Small intestine (tissue), 7 donors: ENCODE results near the gene FXYD3. TPM values are rescaled to one million over a fixed set of nuclear protein-coding genes. Genes with fewer than 3 reads are reported as not detected.

Source experiments
- DNase-seq, 2 donors: peaks; one replicate each; pipeline versions ENCODE4 v3.0.0 to v3.0.0-alpha.2; 2013
- FAIRE-seq: peaks from 2 replicates; lab custom pipeline; 2012; peaks lifted over from hg19 to GRCh38; lab: Jason Lieb, UNC
- H3K27ac ChIP-seq, 3 donors: one replicate each; pipeline ENCODE4 v1.5.1; 2013; ENCODE audit warnings: low read length in 2 of 3, mild to moderate bottlenecking in 2 of 3, control low read depth in 1 of 3, inconsistent platforms in 1 of 3, low read depth in 1 of 3, moderate library complexity in 1 of 3
- H3K27me3 ChIP-seq, 3 donors: one replicate each; pipeline ENCODE4 v1.6.1; 2013; ENCODE audit warnings: low read length in 3 of 3, inconsistent platforms in 1 of 3; ENCODE audit not compliant: control insufficient read depth in 3 of 3, insufficient read depth in 3 of 3
- H3K36me3 ChIP-seq, 3 donors: one replicate each; pipeline ENCODE4 v1.6.1; 2013; ENCODE audit warnings: low read length in 3 of 3, inconsistent platforms in 1 of 3, low read depth in 1 of 3, mild to moderate bottlenecking in 1 of 3, moderate library complexity in 1 of 3; ENCODE audit not compliant: control insufficient read depth in 3 of 3, insufficient read depth in 2 of 3
- H3K4me1 ChIP-seq, 3 donors: one replicate each; pipeline ENCODE4 v1.6.1; 2013; ENCODE audit warnings: low read length in 2 of 3, inconsistent platforms in 1 of 3, low read depth in 1 of 3, mild to moderate bottlenecking in 1 of 3, moderate library complexity in 1 of 3; ENCODE audit not compliant: control insufficient read depth in 3 of 3, insufficient read depth in 2 of 3
- H3K4me3 ChIP-seq, 3 donors: one replicate each; pipeline ENCODE4 v1.5.1; 2013; ENCODE audit warnings: low read length in 3 of 3, control low read depth in 1 of 3, inconsistent platforms in 1 of 3, low read depth in 1 of 3, mild to moderate bottlenecking in 1 of 3, moderate library complexity in 1 of 3
- H3K9me3 ChIP-seq, 2 donors: one replicate each; pipeline ENCODE4 v1.6.1; 2013; ENCODE audit warnings: low read depth in 1 of 2, low read length in 1 of 2; ENCODE audit not compliant: control insufficient read depth in 2 of 2, insufficient read depth in 1 of 2
- WGBS, 3 donors: extraction: QIAGEN DNeasy Blood & Tissue Kit; methylation state at CpG; one replicate each; pipeline ENCODE4 v1.1.7; 2013; 5-methylcytosine and 5-hydroxymethylcytosine counted together
- polyA plus RNA-seq, 4 donors: library from polyadenylated mRNA; stranded (reverse) in 3 of 4; unstranded in 1 of 4; fragments of 200-250 nt in 3 of 4; fragments of 120-200 nt in 1 of 4; gene quantifications; one replicate each; pipeline versions ENCODE4 v1.2.1 to v1.2.3, GENCODE V29; 2013
- donor health status: healthy with polysubstance abuse.
- donor health status: control.
- donor health status: control.
- donor health status: Bipolar disorder and iron deficiency.
- donor health status: healthy.

The FXYD3 gene
- polyA plus RNA-seq, 4 donors, result 72.7 to 803 (median 118) TPM

DNA sequence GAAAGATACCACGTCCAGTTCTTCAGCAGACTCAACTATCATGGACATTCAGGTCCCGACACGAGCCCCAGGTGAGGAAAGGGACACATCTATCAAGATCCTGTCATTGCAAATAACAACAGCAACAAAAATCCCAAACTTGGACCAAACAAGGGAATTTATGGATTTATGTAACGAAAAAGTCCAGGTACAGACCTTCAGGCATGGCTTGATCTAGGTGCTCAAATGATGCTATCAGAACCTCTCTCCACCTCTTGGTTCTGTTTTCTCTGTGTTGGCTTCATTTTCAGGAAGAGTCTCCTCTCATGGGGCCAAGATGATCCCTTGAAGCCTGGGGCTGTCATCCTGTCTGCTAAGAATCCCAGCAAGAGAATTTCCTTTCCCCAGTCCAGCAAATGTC is 41.8 kb downstream of the FXYD3 start:
- 88 to 94% (median 90%) methylated on average over 4 of the region's 4 CpGs for WGBS, 3 donors
- FAIRE-seq (no peak), DNase-seq (no peak)
- H3K9me3 ChIP-seq, result peaks cover 0 to 3% of the 10 kb centered on the region in 2 donors
- peaks cover 0 to 10% (median 7%) of the 10 kb centered on the region in 3 donors for H3K4me1 ChIP-seq
- no peak overlapping the region for H3K4me3 ChIP-seq
- H3K27ac ChIP-seq, result no peak overlapping the region
- H3K36me3 ChIP-seq, result peaks cover 0 to 11% (median 2%) of the 10 kb centered on the region in 3 donors
- H3K27me3 ChIP-seq, result peaks cover 0 to 18% (median 0%) of the 10 kb centered on the region in 3 donors

DNA sequence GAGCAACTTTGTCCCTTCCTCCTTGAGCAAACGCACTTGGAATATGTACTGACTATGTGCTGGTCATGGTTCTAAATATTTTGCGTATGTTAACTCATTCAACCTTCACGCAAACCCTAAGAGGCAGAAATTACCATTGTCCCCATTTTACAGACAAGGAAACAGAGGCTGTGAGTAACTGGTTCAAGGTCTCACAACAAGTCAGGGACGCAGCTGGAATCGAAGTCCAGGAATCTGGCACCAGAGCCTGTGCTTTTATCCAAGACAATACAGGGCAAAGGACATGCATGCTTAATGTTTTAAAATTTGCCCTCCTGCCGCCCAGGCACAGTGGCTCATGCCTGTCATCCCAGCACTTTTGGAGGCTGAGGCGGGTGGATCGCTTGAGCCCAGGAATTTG is 44.0 kb downstream of the FXYD3 start:
- Histone ChIP-seq H3K4me1 (no peaks in the 10 kb centered on the region), H3K27ac (no peak overlapping the region), H3K9me3 (peaks cover 0 to 17% of the 10 kb centered on the region in 2 donors), H3K36me3 (peaks cover 0 to 20% (median 2%) of the 10 kb centered on the region in 3 donors), H3K27me3 (peaks cover 0 to 4% (median 0%) of the 10 kb centered on the region in 3 donors), H3K4me3 (no peak overlapping the region)
- FAIRE-seq, result no peak
- WGBS, 3 donors, result 52 to 79% (median 64%) methylated on average over 8 of the region's 8 CpGs
- DNase-seq, result no peak

DNA sequence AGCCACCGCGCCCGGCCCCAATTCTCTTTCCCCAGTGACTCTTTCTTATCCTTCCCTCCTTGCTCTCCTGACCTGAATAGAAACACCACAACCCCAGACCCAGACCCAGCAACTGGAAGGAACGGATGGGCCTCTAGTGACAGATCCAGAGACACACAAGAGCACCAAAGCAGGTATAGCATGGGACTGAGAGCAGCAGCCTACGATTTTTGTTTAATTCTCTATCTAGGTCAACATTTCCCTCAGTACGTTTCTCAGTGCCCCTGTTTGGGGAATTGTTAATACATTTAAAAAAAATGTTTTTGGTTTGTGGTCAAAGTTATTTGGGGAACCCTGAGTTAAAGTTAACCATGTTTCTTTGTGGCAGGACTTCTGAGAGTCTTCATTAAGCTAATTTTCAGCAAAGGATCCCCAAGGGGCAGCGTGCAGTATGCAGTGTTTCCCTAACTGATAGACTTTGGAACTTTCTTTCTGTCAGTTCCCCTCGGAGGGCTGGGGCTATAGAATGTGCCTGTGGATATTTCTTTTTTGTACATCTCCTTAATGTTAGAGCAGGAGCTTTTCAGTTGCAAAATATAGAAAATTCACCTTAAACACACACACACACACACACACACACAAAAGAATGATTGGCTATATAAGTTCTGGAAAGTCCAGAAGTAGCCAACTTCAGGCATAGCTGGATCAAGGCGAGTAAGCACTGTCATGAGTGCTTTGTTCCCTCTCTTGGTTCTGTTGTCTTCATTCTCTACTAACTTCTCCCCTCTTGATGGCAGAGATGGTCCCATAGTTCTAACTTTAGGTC is 45.2 kb downstream of the FXYD3 start:
- FAIRE-seq (no peak), DNase-seq (no peak)
- Histone ChIP-seq H3K4me1 (no peaks in the 10 kb centered on the region), H3K36me3 (peaks cover 1 to 22% (median 4%) of the 10 kb centered on the region in 3 donors), H3K27me3 (peaks cover 0 to 3% (median 0%) of the 10 kb centered on the region in 3 donors), H3K4me3 (no peak overlapping the region), H3K9me3 (peaks cover 0 to 27% of the 10 kb centered on the region in 2 donors), H3K27ac (no peak overlapping the region)
- 82 to 89% (median 86%) methylated on average over 9 of the region's 9 CpGs for WGBS, 3 donors

DNA sequence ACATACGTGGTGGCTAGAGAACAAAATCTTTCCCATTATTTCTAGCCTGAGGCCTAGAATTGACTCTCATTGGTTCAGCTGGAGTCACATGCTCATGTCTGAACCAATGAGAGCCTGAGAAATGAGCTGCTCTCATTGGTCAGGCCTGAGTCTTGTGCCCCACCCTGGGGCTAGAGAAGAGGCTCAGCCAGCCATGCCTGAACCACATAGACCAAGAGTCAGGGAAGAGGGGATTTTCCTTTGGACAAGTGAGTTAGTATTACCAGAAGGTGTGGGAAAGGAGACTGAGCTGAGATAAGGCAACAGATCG is 45.8 kb downstream of the FXYD3 start:
- 90 to 94% (median 93%) methylated on average over 2 of the region's 2 CpGs for WGBS, 3 donors
- DNase-seq, result no peak
- Histone ChIP-seq H3K27ac (no peak overlapping the region), H3K4me3 (no peak overlapping the region), H3K27me3 (no peaks in the 10 kb centered on the region), H3K9me3 (peaks cover 0 to 33% of the 10 kb centered on the region in 2 donors), H3K36me3 (peaks cover 2 to 27% (median 10%) of the 10 kb centered on the region in 3 donors), H3K4me1 (no peaks in the 10 kb centered on the region)
- no peak for FAIRE-seq

DNA sequence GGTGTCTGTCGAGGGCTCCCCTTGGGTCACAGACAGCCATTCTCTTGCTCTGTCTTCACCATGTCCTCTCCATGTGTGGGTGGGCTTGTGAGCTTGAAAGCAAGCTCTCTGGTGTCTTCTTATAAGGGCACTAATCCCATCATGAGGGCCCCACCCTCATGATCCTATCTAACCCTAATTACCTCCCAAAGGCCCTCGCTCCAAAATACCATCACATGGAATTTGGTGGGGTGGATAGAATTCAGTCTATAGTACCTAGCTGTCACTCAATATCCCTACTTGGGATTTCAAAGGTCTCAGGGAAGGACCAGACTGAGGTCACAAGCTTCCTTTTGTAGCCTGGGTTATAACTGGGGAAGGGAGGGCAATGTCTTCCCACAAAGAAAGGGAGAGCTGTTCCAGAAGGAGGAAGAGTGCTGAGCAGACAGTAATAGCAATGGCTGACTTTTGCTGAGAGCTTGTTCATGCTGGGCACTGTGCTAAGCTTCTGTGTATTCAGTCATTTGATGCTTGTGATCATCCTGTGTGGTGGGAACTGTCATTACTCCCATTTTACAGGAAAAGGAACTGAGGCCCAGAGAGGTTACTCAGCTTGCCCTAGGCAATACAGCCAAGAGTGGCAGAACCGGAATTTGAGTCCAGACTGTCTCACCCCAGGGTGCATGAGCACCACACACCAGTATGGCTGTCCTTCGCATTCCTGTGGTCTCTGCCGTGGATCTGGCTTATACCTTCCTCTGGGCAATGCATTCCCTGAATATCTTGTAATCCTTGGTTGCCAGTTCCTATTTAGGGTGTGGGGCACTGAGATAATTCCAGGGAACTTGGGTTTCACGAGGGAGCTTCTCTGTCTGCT is 47.1 kb downstream of the FXYD3 start:
- Histone ChIP-seq H3K9me3 (peaks cover 0 to 38% of the 10 kb centered on the region in 2 donors), H3K36me3 (peaks cover 2 to 31% (median 8%) of the 10 kb centered on the region in 3 donors), H3K4me1 (no peaks in the 10 kb centered on the region), H3K27me3 (no peaks in the 10 kb centered on the region), H3K27ac (no peak overlapping the region), H3K4me3 (no peak overlapping the region)
- 82 to 93% (median 89%) methylated on average over 6 of the region's 6 CpGs for WGBS, 3 donors
- DNase-seq (no peak), FAIRE-seq (no peak)

DNA sequence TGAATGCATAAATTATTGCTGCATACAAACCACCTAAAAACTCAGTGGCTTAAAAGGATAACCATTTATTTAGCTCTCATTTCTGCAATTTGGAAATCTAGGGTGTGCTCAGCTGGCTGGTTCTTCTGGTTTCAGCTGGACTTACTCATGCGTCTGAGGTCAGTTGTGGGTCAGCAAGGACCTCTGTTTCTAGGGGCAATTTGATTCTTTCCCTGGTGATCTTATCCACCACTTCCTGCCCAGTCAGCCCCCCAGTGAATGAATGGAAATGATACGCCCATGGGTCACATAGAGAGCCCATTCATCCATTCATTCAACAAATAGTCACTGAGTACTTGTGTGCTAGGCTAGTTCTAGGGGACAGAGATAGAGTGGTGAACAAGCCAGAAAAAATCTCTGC is 48.8 kb downstream of the FXYD3 start:
- no peak overlapping the region for H3K4me3 ChIP-seq
- no peak overlapping the region for H3K27ac ChIP-seq
- H3K36me3 ChIP-seq, result peaks cover 2 to 29% (median 8%) of the 10 kb centered on the region in 3 donors
- WGBS, 3 donors, result 59 to 97% (median 95%) methylated on average over 2 of the region's 2 CpGs
- DNase-seq, result no peak
- no peak for FAIRE-seq
- no peaks in the 10 kb centered on the region for H3K4me1 ChIP-seq
- no peaks in the 10 kb centered on the region for H3K27me3 ChIP-seq
- H3K9me3 ChIP-seq, result peaks cover 0 to 38% of the 10 kb centered on the region in 2 donors

DNA sequence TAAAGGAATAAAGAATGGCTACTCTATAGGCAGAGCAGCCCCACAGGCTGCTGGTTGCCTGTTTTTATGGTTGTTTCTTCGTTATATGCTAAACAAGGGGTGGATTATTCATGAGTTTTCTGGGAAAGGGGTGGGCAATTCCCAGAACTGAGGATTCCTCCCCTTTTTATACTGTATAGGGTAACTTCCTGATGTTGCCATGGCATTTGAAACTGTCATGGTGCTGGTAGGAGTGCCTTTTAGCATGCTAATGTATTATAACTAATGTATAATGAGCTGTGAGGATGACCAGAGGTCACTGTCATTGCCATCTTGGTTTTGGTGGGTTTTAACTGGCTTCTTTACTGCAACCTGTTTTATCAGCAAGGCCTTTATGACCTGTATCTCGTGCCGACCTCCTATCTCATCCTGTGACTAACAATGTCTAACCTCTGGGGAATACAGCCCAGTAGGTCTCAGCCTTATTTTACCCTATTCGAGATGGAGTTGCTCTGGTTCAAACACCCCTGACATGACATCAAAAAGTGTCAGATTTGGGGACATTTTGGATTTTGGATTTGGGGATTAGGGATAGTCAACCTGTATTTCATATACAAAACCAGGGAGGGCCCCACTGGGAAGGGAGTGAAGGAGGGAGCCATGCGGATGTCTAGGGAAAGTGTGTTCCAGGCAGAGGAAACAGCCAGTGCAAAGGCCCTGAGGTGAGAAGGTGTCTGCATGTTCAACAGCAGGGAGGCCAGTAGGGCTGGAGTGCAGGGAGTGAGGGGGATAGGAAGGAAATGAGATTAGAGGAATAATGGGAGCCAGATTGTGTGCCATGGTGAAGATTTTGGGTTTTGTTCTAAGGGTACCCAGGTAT is 49.8 kb downstream of the FXYD3 start:
- H3K36me3 ChIP-seq, result peaks cover 2 to 36% (median 8%) of the 10 kb centered on the region in 3 donors
- no peaks in the 10 kb centered on the region for H3K27me3 ChIP-seq
- DNase-seq (no peak), FAIRE-seq (no peak)
- no peak overlapping the region for H3K27ac ChIP-seq
- H3K4me1 ChIP-seq, result no peaks in the 10 kb centered on the region
- H3K4me3 ChIP-seq, result no peak overlapping the region
- peaks cover 0 to 38% of the 10 kb centered on the region in 2 donors for H3K9me3 ChIP-seq
- WGBS, 3 donors, result 50 to 75% (median 61%) methylated on average over 5 of the region's 5 CpGs
